RWPE2 (cell line): ENCODE measurements around the gene AQP1.

Experiments used
- ATAC-seq: fragments of 200-7000 bp; cut with Tn5 transposase; 3 replicates; pipeline ENCODE4 v1.9.1; 2021; ENCODE audit warnings: low read depth
- DNase-seq: peaks from one replicate; pipeline ENCODE4 v3.0.0-alpha.2; 2020; ENCODE audit warnings: low spot score
- H3K27ac ChIP-seq: fragments of 450-650 bp; 2 replicates; pipeline ENCODE4 v1.5.1; 2017; ENCODE audit warnings: mild to moderate bottlenecking; ENCODE audit not compliant: poor library complexity, severe bottlenecking
- H3K27me3 ChIP-seq: fragments of 250-450 bp; sonication (Bioruptor Pico); 2 replicates; pipeline ENCODE4 v1.5.1; 2021; ENCODE audit warnings: mild to moderate bottlenecking, moderate library complexity; ENCODE audit not compliant: insufficient read depth, poor library complexity, severe bottlenecking
- H3K36me3 ChIP-seq: fragments of 250-450 bp; sonication (Bioruptor Pico); 2 replicates; pipeline ENCODE4 v1.5.1; 2020; ENCODE audit warnings: low read depth, mild to moderate bottlenecking, moderate library complexity
- H3K4me1 ChIP-seq: fragments of 250-450 bp; sonication (Bioruptor Pico); 2 replicates; pipeline ENCODE4 v1.5.1; 2021; ENCODE audit warnings: mild to moderate bottlenecking, moderate library complexity; ENCODE audit not compliant: insufficient read depth, poor library complexity, severe bottlenecking
- H3K4me3 ChIP-seq: fragments of 250-450 bp; sonication (Bioruptor Pico); 2 replicates; pipeline ENCODE4 v1.5.1; 2021; ENCODE audit warnings: mild to moderate bottlenecking, moderate library complexity; ENCODE audit not compliant: severe bottlenecking
- H3K9me3 ChIP-seq: fragments of 250-450 bp; sonication (Bioruptor Pico); 2 replicates; pipeline ENCODE4 v1.5.1; 2021; ENCODE audit warnings: mild to moderate bottlenecking, moderate library complexity; ENCODE audit not compliant: severe bottlenecking
- TF ChIP-seq, protein P1 (sequence below): fragments of 450-650 bp; IDR thresholded peaks from one replicate; pipeline ENCODE4 v1.5.1; 2017; ENCODE audit warnings: mild to moderate bottlenecking, moderate library complexity; ENCODE audit not compliant: poor library complexity, severe bottlenecking

AQP1 gene

DNA sequence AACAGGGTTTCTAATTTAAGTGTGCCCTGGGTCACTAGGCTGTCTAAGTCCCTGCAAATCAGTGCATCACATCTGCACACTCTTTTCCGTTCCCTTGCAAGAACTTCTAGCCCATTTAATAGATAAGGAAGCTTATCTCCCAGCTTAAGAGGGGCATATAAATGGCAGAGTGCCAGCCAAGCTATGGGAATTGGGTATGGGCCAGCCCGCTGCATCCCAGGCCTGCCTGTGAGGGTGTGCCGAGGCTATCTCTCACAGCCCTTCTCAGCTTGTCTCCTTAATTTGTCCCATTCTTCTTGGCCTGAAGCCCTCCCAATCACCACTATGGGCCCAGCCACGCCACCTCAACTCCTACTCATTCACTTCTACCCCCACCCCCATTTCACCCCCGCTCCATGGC, 14.7 kb downstream of the AQP1 start:
- no peak for DNase-seq
- H3K27me3 ChIP-seq: no peaks in the 10 kb centered on the region

DNA sequence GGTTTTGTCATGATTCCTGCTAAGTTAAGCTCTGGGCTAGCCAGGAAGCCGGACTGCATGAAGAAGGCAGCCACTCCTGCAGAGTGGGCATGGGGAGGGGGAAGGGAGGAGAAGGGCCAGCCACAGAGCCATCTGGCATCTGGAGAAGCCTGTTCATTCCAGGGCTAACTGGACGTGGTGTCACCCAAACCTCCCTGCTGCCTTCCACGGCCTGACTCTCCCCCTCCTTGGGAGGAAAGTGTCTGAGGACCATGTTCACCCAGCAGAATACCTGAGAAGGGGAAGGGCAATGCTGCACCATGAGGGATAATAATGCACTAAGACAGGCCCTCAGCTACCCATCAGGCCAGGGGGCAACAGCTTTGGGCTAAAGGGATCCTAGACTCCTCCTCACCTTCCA, 15.4 kb downstream of the AQP1 start:
- no peak overlapping the region for H3K27ac ChIP-seq
- no peak for DNase-seq

More for the DNA sequence above, 14.7 kb downstream of the AQP1 start:
- TF ChIP-seq, protein P1, sequence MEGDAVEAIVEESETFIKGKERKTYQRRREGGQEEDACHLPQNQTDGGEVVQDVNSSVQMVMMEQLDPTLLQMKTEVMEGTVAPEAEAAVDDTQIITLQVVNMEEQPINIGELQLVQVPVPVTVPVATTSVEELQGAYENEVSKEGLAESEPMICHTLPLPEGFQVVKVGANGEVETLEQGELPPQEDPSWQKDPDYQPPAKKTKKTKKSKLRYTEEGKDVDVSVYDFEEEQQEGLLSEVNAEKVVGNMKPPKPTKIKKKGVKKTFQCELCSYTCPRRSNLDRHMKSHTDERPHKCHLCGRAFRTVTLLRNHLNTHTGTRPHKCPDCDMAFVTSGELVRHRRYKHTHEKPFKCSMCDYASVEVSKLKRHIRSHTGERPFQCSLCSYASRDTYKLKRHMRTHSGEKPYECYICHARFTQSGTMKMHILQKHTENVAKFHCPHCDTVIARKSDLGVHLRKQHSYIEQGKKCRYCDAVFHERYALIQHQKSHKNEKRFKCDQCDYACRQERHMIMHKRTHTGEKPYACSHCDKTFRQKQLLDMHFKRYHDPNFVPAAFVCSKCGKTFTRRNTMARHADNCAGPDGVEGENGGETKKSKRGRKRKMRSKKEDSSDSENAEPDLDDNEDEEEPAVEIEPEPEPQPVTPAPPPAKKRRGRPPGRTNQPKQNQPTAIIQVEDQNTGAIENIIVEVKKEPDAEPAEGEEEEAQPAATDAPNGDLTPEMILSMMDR: no peak
- no peak for ATAC-seq
- Histone ChIP-seq H3K9me3 (no peaks in the 10 kb centered on the region), H3K27ac (no peak overlapping the region), H3K36me3 (no peaks in the 10 kb centered on the region), H3K4me1 (peaks cover 2% of the 10 kb centered on the region), H3K4me3 (no peak overlapping the region)

DNA sequence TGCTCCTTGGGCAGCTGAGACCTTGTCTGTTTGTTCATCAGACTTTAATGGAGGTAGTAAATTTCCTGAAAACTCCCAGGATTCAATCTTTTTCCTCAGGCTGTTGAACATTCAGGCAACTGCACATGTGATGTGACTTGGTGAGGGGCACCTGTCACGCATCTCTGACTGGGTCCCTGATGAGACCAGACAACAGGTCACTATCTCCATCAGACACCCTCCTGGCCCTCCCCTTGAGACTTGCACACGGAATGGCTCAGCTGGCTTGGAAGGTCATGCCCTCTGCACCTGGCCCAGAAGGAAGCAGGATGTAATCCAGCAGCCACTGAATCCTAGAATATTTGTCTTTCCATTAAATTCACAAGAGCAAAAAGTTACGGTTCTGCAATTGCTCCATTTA, 15.9 kb downstream of the AQP1 start:
- no peak overlapping the region for H3K27ac ChIP-seq
- H3K27me3 ChIP-seq: no peaks in the 10 kb centered on the region
- H3K4me1 ChIP-seq: no peaks in the 10 kb centered on the region
- H3K4me3 ChIP-seq: no peak overlapping the region
- H3K9me3 ChIP-seq: no peaks in the 10 kb centered on the region
- no peaks in the 10 kb centered on the region for H3K36me3 ChIP-seq
- no peak for ATAC-seq
- DNase-seq: no peak
- TF ChIP-seq, protein P1: no peak

More for the DNA sequence above, 15.4 kb downstream of the AQP1 start:
- no peaks in the 10 kb centered on the region for H3K27me3 ChIP-seq
- H3K4me1 ChIP-seq: no peaks in the 10 kb centered on the region
- no peak for ATAC-seq
- H3K4me3 ChIP-seq: no peak overlapping the region
- H3K36me3 ChIP-seq: no peaks in the 10 kb centered on the region
- no peaks in the 10 kb centered on the region for H3K9me3 ChIP-seq
- TF ChIP-seq, protein P1: no peak

DNA sequence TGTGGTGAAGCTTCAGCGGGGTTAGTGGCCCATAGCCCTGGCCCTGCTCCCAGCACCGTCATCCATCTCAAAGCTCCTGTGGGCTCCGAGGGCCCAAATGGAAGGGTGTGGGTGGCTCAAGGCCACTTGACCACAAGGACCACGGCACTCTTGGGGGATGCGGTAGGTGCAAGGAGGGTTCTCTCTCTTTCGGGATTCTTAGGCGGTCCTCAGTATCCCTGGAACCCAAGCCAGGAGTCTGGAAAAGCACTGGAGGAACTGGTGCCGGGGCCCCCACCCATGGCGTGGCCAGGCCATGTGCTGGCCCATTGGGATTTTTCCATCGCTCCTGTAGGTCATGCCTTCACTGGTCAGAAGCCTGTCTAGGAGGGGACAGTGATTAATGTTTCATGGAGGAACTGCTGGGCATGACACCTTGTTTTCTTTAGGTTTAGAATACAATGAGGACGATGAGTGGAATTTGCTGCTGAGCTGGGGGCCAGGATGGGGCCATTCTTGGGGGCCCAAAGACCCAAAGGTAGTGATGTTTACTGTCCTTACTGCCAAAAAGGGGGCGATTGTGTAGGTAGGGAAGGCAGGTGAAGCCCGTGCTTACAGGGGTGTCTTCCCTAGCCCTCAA, 16.7 kb downstream of the AQP1 start:
- no peaks in the 10 kb centered on the region for H3K36me3 ChIP-seq
- no peak for ATAC-seq
- TF ChIP-seq, protein P1: no peak
- no peaks in the 10 kb centered on the region for H3K4me1 ChIP-seq
- no peak overlapping the region for H3K4me3 ChIP-seq
- no peaks in the 10 kb centered on the region for H3K9me3 ChIP-seq
- H3K27ac ChIP-seq: no peak overlapping the region
- DNase-seq: no peak
- no peaks in the 10 kb centered on the region for H3K27me3 ChIP-seq

DNA sequence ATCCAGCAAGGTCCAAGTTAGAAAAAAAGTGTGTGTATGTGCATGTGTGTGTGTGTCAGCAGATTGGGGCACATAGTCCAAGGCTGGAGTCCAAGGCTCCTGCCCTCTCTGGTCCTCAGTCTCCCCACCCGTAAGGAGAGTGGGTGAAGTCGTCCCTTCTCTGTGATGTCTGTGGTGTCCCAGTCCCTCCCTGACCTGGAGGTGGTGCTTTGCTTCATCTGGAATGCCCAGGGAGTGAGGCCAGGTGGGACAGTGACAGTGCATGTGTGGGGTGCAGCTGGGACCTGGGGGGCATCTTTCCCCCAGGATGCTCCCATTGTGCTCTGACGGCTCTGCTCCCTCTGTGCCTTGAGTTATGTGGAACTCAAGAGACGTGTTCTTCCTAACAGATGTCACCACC, 18.0 kb downstream of the AQP1 start:
- H3K27ac ChIP-seq: no peak overlapping the region
- ATAC-seq (no peak), DNase-seq (peak; percentile 32)
- TF ChIP-seq, protein P1: no peak
- H3K9me3 ChIP-seq: no peaks in the 10 kb centered on the region
- no peaks in the 10 kb centered on the region for H3K36me3 ChIP-seq
- no peaks in the 10 kb centered on the region for H3K27me3 ChIP-seq
- no peaks in the 10 kb centered on the region for H3K4me1 ChIP-seq
- H3K4me3 ChIP-seq: no peak overlapping the region
